HFF-Myc (cell line): Measurements from ENCODE around the gene XAB2.
A peak's percentile ranks its signal among the peaks of the same experiment; 100 is the strongest.

Experiments
- DNase-seq: peaks from one replicate; pipeline ENCODE4 v3.0.0-alpha.2; 2011; ENCODE audit warnings: low read depth; ENCODE audit errors: extremely low read depth
- H3K4me3 ChIP-seq: replicated peaks from 2 replicates; pipeline ENCODE4 v1.5.1; 2011; ENCODE audit warnings: low read depth, mild to moderate bottlenecking, control low read depth, low read length
- CTCF ChIP-seq: IDR thresholded peaks from 2 replicates; pipeline ENCODE4 v1.5.1; 2012; ENCODE audit warnings: mild to moderate bottlenecking, low read depth, low read length, control low read depth; ENCODE audit errors: missing control alignments

XAB2 gene

DNA sequence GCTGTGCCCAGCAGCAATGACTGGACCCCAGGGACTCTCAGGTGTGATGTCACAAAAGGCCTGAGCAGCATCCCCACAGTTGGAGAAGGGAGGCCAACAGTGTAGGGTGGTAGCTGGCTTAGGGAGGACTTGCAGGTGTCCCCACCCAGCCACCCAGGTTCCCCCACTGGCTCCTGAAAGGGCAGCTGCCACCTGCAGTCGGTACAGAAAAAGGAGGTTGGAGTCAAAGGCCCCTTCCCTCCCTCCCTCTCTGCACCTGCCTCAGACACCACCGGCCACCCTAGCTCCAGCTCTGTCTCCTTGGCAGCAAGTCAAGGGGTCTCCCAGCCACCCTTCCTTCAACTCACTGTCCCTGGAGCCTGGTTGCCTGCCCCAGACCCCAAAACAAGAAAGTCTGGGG lies 4.4 kb upstream of the XAB2 start, which contains the start of gene PCP2:
PCP2 (minus strand) TSS at position 22 of the 400 bp plus-strand sequence. CDS start 262 bp downstream, outside the sequence.
- H3K4me3 ChIP-seq, result no peak within 1 kb of the TSS
- DNase-seq, result no peak
- no peak for TF ChIP-seq CTCF

GRCh38 chr19:7632340-7633203 lies 3.2 kb upstream of the XAB2 start:
- H3K4me3 ChIP-seq, result no peak overlapping the region
- no peak for TF ChIP-seq CTCF
- no peak for DNase-seq

- DNase-seq, result no peak
- no peak overlapping the region for H3K4me3 ChIP-seq
- no peak for TF ChIP-seq CTCF
These were observed 2.2 kb upstream of the XAB2 start for GRCh38 chr19:7631577-7631976.

DNA sequence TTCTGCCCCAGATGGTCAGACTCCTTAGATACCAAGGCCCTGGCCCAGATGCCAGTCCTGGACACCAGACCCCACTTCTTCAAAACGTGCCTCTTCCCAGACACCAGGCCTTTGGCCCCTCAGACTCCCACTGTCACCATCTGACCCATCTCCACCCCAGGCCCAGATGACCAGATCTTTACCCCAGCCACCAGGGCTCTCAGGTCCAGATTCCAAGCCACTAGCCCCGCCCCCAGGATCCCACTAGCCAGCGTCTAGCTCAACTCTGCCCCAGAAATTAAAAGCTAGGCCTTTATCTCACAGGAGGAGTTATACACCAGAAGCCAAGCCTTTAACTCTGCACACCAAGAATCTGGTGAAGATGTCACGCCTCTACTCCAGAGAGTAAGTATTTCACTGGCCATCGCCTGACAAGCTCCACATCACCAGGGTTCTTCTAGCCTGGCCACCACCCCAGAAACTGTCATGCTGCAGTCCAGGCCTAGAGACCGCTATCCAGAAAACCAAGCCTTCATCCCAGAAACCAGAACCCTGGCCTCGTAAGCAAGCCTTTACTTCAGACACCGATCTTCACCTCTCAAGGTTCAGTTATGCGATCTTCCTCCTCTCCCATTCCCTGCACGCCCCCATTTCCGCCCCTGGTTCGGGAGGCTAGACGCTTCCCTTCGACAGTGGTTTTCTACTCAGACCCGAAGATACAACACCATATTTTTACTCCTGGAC lies 595 bp downstream of the XAB2 start:
- H3K4me3 ChIP-seq, result peak overlapping the region; percentile 98
- DNase-seq, result no peak
- TF ChIP-seq CTCF, result no peak

DNA sequence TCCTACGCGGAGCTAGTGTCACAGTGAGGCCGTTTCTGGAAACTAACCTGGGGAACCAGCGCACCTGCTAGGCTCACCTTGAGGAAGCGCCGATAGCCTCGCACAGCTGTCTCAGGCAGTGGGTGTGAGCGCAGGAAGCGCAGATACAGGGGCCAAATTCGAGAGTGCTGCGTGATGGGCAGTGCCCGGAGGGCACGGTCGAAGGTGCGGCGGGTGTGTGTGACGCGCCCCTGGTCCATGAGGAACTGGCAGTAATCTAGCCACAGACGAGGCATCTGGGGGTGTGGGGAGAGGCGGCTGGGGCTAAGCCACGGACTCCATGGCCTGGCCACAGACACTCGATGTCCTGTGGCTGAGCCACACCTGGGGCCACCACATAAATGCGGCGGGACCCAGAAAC lies 2.2 kb downstream of the XAB2 start:
- no peak for TF ChIP-seq CTCF
- H3K4me3 ChIP-seq, result no peak overlapping the region
- DNase-seq, result no peak

DNA sequence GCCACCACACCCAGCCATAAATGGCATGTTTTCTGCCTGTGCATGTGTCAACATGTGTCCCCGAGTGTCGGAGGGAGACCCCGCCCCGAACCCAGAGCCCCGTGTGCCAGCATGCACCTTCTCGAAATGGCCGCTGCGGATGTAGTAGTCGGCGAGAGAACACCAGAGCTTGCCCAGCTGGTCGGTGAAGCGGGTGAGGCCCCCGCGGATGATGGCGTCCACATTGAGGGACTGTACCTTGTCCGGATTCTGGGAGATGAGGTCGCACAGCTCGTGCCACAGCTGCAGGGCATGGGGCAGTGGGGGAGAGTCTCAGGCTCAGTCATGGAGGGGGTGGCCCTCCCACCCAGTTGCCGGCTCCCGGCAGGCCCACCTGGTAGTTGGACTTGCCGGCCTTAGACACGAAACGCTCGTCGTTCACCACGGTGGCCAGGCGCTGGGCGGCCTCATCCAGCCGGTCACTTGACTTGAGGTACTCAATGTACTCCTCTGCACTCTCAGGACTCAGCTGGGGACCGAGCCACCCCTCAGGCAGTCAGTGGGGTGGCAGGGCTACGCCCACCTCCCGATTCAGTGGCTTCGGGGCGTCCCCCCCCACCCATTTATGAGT lies 3.5 kb downstream of the XAB2 start:
- no peak for TF ChIP-seq CTCF
- no peak for DNase-seq

More for the DNA sequence above, 3.5 kb downstream of the XAB2 start:
- no peak overlapping the region for H3K4me3 ChIP-seq
